ENCODE data around the gene CAD.

The CAD gene

DNA sequence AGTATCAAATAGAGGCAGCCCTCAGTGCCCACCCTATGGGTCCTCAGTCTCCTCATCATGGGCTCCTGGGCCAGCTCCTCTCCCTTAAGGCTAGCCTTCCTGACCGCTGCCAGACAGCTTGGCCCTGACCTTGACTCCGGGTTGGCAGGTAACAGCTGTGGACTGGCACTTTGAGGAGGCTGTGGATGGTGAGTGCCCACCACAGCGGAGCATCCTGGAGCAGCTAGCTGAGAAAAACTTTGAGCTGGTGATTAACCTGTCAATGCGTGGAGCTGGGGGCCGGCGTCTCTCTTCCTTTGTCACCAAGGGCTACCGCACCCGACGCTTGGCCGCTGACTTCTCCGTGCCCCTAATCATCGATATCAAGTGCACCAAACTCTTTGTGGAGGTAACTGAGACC is 19.0 kb downstream of the CAD start:
- no peak overlapping the region for H3K27ac ChIP-seq
- no peak overlapping the region for H3K9ac ChIP-seq
- peaks cover 0 to 94% (median 15%) of the 10 kb centered on the region in 11 experiments; a peak in 11 of 22 replicates for H4K20me1 ChIP-seq
- H3K4me3 ChIP-seq = no peak overlapping the region
- no peaks in the 10 kb centered on the region for H3K27me3 ChIP-seq
- TF ChIP-seq Cebpa-rat (IDR thresholded peaks at IDR 0.05) = no peak
- peaks cover 98 to 100% (median 100%) of the 10 kb centered on the region in 11 experiments for H3K36me3 ChIP-seq
- no peaks in the 10 kb centered on the region for H3K9me3 ChIP-seq (replicated peaks in 1 of 11)
- no peak overlapping the region for H3K4me2 ChIP-seq
- H3K4me1 ChIP-seq = peaks cover 0 to 13% (median 11%) of the 10 kb centered on the region in 10 experiments; a peak in 15 of 20 replicates

DNA sequence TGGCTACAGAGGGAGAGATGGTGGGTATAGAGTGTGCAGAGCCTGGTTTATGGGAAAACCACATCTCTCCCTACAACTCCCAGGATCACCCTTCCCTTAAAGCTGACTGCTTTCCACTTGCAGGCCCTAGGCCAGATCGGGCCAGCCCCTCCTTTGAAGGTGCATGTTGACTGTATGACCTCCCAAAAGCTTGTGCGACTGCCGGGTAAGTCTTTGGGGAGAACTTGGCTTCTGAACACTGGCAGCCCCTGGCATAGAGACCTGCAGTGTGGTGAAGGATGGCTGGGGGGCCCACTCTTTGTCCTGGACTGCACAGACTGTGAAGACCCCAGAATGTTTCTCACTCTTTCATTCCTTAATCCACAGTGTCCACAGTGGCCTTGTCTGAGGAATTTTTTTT is 19.5 kb downstream of the CAD start:
- Histone ChIP-seq H3K4me1 (peaks cover 0 to 13% (median 8%) of the 10 kb centered on the region in 10 experiments; a peak in 15 of 20 replicates), H3K27me3 (no peaks in the 10 kb centered on the region), H3K27ac (no peak overlapping the region), H3K9ac (no peak overlapping the region), H3K4me3 (no peak overlapping the region), H3K36me3 (peaks cover 98 to 100% (median 100%) of the 10 kb centered on the region in 11 experiments), H3K9me3 (replicated peaks in 1 of 11) (no peaks in the 10 kb centered on the region), H3K4me2 (no peak overlapping the region), H4K20me1 (peaks cover 0 to 95% (median 18%) of the 10 kb centered on the region in 11 experiments; a peak in 12 of 22 replicates)
- no peak for TF ChIP-seq Cebpa-rat (IDR thresholded peaks at IDR 0.05)

DNA sequence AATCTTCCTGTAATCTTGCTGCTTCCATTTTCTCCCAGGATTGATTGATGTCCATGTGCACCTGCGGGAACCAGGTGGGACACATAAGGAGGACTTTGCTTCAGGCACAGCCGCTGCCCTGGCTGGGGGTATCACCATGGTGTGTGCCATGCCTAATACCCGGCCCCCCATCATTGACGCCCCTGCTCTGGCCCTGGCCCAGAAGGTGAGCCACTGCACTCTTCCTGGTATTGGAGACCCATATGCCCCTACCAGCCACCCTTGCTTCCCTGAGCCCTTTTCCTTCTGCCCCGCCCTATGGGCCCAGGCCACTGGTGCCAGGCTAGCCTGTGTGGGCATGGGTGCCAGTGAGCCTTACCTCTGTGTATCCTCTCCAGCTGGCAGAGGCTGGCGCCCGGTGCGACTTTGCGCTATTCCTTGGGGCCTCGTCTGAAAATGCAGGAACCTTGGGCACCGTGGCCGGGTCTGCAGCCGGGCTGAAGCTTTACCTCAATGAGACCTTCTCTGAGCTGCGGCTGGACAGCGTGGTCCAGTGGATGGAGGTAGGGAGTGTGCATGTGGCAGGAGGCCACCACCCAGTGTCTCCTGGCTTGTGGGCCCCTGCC is 20.3 kb downstream of the CAD start:
- H3K4me3 ChIP-seq = no peak overlapping the region
- no peak overlapping the region for H3K4me2 ChIP-seq
- H4K20me1 ChIP-seq = peaks cover 0 to 95% (median 17%) of the 10 kb centered on the region in 11 experiments; a peak in 10 of 22 replicates
- no peaks in the 10 kb centered on the region for H3K9me3 ChIP-seq (replicated peaks in 1 of 11)
- H3K27ac ChIP-seq = no peak overlapping the region
- TF ChIP-seq Cebpa-rat (IDR thresholded peaks at IDR 0.05) = no peak
- no peaks in the 10 kb centered on the region for H3K27me3 ChIP-seq
- peaks cover 100% of the 10 kb centered on the region in 11 experiments for H3K36me3 ChIP-seq
- peaks cover 0 to 13% (median 10%) of the 10 kb centered on the region in 10 experiments; a peak in 18 of 20 replicates for H3K4me1 ChIP-seq
- no peak overlapping the region for H3K9ac ChIP-seq

DNA sequence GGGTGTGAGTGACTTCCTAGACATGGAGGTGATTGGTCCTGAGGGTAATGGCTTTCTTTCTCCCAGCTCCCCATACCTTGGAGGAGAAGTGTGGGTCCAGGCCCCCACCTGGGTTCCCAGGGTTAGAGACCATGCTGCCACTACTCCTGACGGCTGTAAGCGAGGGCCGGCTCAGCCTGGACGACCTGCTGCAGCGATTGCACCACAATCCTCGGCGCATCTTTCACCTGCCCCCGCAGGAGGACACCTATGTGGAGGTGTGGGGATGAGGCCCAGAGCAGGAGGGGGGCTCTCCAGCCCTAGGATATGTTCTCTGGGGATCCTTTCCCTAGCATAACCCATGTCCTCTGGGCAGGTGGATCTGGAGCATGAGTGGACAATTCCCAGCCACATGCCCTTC is 21.8 kb downstream of the CAD start:
- peaks cover 100% of the 10 kb centered on the region in 11 experiments for H3K36me3 ChIP-seq
- H4K20me1 ChIP-seq = peaks cover 0 to 98% (median 15%) of the 10 kb centered on the region in 11 experiments; a peak in 12 of 22 replicates
- no peak overlapping the region for H3K4me3 ChIP-seq

DNA sequence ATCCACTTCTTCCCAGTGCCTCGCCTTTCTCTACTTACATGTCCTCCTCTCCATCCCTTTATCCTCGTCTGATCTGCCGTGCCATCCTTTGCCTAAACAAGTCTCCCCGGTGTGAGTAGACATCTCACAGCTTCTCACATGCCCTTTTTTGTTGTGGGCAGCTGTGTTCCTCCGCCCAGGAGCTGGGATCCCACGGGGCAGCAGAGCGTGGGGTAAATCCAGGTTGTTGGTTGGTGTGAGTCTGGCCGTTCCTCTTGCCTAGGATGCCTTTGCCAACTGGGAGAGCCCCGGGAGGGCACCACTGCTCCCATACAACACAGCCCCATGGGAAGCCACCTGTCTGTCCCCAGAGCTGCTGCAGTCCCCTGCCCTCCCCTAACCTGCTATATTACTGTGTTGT is 23.2 kb downstream of the CAD start:
- no peak overlapping the region for H3K4me3 ChIP-seq
- no peak overlapping the region for H3K27ac ChIP-seq
- H3K9me3 ChIP-seq (replicated peaks in 1 of 11) = no peaks in the 10 kb centered on the region
- peaks cover 91 to 100% (median 99%) of the 10 kb centered on the region in 11 experiments for H3K36me3 ChIP-seq
- peaks cover 0 to 90% (median 11%) of the 10 kb centered on the region in 11 experiments; a peak in 12 of 22 replicates for H4K20me1 ChIP-seq
- no peak overlapping the region for H3K9ac ChIP-seq
- no peak overlapping the region for H3K4me2 ChIP-seq
- TF ChIP-seq Cebpa-rat (IDR thresholded peaks at IDR 0.05) = no peak
- H3K4me1 ChIP-seq = peaks cover 0 to 14% (median 13%) of the 10 kb centered on the region in 10 experiments; a peak in 18 of 20 replicates
- H3K27me3 ChIP-seq = no peaks in the 10 kb centered on the region

More for the DNA sequence above, 21.8 kb downstream of the CAD start:
- no peaks in the 10 kb centered on the region for H3K9me3 ChIP-seq (replicated peaks in 1 of 11)
- H3K27ac ChIP-seq = no peak overlapping the region
- H3K27me3 ChIP-seq = no peaks in the 10 kb centered on the region
- no peak for TF ChIP-seq Cebpa-rat (IDR thresholded peaks at IDR 0.05)
- peaks cover 0 to 14% (median 13%) of the 10 kb centered on the region in 10 experiments; a peak in 18 of 20 replicates for H3K4me1 ChIP-seq
- no peak overlapping the region for H3K9ac ChIP-seq
- no peak overlapping the region for H3K4me2 ChIP-seq

DNA sequence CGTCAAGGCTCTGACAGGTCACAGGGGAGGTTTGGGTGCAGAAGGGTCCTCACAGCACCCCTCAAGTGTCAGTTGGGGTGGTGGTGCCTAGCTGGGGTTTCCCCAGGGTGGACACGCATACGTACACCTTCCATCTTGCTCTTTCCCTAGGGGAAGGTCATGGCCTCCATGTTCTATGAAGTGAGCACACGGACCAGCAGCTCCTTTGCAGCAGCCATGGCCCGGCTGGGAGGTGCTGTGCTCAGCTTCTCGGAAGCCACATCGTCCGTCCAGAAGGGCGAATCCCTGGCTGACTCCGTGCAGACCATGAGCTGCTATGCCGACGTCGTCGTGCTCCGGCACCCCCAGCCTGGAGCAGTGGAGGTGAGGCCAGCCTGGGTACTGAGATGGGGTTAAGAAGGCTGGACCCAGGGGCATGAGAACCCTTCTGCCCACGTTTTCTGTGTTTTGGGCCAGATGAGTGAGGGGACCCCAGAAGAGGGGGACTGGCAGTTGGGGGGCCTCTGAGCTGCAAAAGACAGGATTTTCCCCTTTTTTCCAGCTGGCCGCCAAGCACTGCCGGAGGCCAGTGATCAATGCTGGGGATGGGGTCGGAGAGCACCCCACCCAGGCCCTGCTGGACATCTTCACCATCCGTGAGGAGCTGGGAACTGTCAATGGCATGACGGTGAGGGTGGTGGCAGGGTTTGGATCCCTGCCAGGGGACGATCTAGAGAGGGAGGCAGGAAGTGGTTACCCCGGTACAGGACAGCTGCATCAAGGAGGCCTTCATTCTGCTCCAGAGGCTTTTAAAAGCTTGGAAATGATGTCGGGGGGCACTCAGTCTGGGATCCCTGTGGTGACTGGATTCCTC is 24.8 kb downstream of the CAD start:
- H3K4me2 ChIP-seq = peak overlapping the region in 9 of 11 experiments; percentile 27 to 65 (median 42); a peak in 16 of 22 replicates
- H3K9ac ChIP-seq = peak overlapping the region in 6 of 11 experiments; percentile 12 to 29 (median 18); a peak in 5 of 22 replicates
- peaks cover 0 to 14% (median 13%) of the 10 kb centered on the region in 10 experiments; a peak in 18 of 20 replicates for H3K4me1 ChIP-seq
- H3K27ac ChIP-seq = peak overlapping the region in 4 of 11 experiments; percentile 4 to 32 (median 22); a peak in 6 of 22 replicates
- no peak overlapping the region for H3K4me3 ChIP-seq
- H3K36me3 ChIP-seq = peaks cover 75 to 88% (median 83%) of the 10 kb centered on the region in 11 experiments
- H4K20me1 ChIP-seq = peaks cover 0 to 74% (median 11%) of the 10 kb centered on the region in 11 experiments; a peak in 12 of 22 replicates
- no peak for TF ChIP-seq Cebpa-rat (IDR thresholded peaks at IDR 0.05)
- H3K27me3 ChIP-seq = no peaks in the 10 kb centered on the region
- H3K9me3 ChIP-seq (replicated peaks in 1 of 11) = no peaks in the 10 kb centered on the region

DNA sequence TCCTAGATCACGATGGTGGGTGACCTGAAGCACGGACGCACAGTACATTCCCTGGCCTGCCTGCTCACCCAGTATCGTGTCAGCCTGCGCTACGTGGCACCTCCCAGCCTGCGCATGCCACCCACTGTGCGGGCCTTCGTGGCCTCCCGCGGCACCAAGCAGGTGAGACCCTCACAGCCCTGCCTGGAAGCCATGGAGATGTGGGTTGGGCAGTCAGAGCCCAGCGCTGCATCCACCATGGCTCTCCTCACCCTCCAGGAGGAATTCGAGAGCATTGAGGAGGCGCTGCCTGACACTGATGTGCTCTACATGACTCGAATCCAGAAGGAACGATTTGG is 25.4 kb downstream of the CAD start:
- H3K27ac ChIP-seq = peak overlapping the region in 3 of 11 experiments; percentile 4 to 32 (median 22); a peak in 2 of 22 replicates
- peak overlapping the region in 9 of 11 experiments; percentile 27 to 65 (median 42); a peak in 12 of 22 replicates for H3K4me2 ChIP-seq
- no peak overlapping the region for H3K4me3 ChIP-seq
- peak overlapping the region in 3 of 11 experiments; percentile 12 to 29 (median 18); a peak in 4 of 22 replicates for H3K9ac ChIP-seq
- H3K36me3 ChIP-seq = peaks cover 69 to 82% (median 77%) of the 10 kb centered on the region in 11 experiments
- H3K27me3 ChIP-seq = no peaks in the 10 kb centered on the region
- no peaks in the 10 kb centered on the region for H3K9me3 ChIP-seq (replicated peaks in 1 of 11)
- peaks cover 0 to 14% (median 13%) of the 10 kb centered on the region in 10 experiments; a peak in 18 of 20 replicates for H3K4me1 ChIP-seq
- TF ChIP-seq Cebpa-rat (IDR thresholded peaks at IDR 0.05) = no peak
- H4K20me1 ChIP-seq = peaks cover 0 to 68% (median 11%) of the 10 kb centered on the region in 11 experiments; a peak in 12 of 22 replicates

DNA sequence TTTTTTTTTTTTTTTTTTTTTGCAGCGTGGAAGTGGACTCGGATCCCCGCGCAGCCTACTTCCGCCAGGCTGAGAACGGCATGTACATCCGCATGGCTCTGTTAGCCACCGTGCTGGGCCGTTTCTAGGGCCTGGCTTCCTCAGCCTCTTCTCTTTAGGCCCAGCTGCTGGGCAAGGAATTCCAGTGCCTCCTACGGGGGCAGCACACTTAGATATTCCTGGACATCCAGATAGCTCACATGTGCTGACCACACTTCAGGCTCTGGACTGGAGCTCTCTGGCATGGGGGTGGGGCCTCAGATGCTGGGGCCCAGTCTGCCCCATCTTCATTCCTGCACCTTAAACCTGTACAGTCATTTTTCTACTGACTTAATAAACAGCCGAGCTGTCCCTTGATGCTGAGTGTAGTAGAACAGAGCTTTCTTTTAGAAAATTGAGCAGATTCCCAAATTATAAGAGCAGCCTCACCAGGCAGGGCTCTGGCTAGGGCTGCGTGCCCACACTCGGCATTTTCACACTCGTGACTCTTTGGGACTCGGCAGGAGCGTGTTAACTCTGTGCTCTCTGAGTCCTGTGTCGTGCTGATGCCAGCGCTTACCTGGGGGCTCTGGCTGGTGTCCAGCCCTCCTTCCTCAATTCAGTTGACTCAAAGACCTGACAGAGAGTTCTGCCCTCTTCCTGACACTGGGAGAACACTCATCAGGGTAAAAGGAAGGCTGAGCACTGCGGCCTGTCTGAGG is 26.4 kb downstream of the CAD start:
- TF ChIP-seq Cebpa-rat (IDR thresholded peaks at IDR 0.05) = no peak
- H3K4me3 ChIP-seq = no peak overlapping the region
- no peak overlapping the region for H3K27ac ChIP-seq
- peaks cover 0 to 14% (median 13%) of the 10 kb centered on the region in 10 experiments; a peak in 18 of 20 replicates for H3K4me1 ChIP-seq
- H3K27me3 ChIP-seq = no peaks in the 10 kb centered on the region
- peaks cover 59 to 72% (median 67%) of the 10 kb centered on the region in 11 experiments for H3K36me3 ChIP-seq
- no peak overlapping the region for H3K9ac ChIP-seq
- H3K9me3 ChIP-seq (replicated peaks in 1 of 11) = no peaks in the 10 kb centered on the region
- no peak overlapping the region for H3K4me2 ChIP-seq
- H4K20me1 ChIP-seq = peaks cover 0 to 59% (median 11%) of the 10 kb centered on the region in 11 experiments; a peak in 11 of 22 replicates

Measured in BLaER1 treated with 17β-estradiol and CSF1 and Interleukin-3, amounts not matched to agents 10 nM and 100 nM (cell line).